Measurements from ENCODE around the gene TRPM8. TPM values are rescaled to one million over a fixed set of nuclear protein-coding genes. Genes with fewer than 3 reads are reported as not detected.

Gene TRPM8
- total RNA-seq, 1 donor from 2014 or later = 0.60 TPM

GRCh38 chr2:234020332-234020731 is 103.2 kb downstream of the TRPM8 start:
- Mint-ChIP-seq H3K9me3 (peaks cover 11% of the 10 kb centered on the region), H3K27ac (no peak overlapping the region), H3K36me3 (no peaks in the 10 kb centered on the region), H3K4me1 (ENCODE audit: unreplicated experiment) (peaks cover 10% of the 10 kb centered on the region), H3K4me3 (no peak overlapping the region), H3K27me3 (no peaks in the 10 kb centered on the region)
- no peak for TF ChIP-seq CTCF (conservative IDR thresholded peaks at IDR 0.05)
- no peak for DNase-seq (ENCODE audit: extremely low spot score, unreplicated experiment)

- Mint-ChIP-seq H3K4me3 (no peak overlapping the region), H3K27ac (no peak overlapping the region), H3K4me1 (ENCODE audit: unreplicated experiment) (peaks cover 21% of the 10 kb centered on the region), H3K9me3 (peaks cover 13% of the 10 kb centered on the region), H3K27me3 (peaks cover 3% of the 10 kb centered on the region), H3K36me3 (peaks cover 3% of the 10 kb centered on the region)
- no peak for TF ChIP-seq CTCF (conservative IDR thresholded peaks at IDR 0.05)
- no peak for DNase-seq (ENCODE audit: extremely low spot score, unreplicated experiment)
These were observed 105.3 kb downstream of the TRPM8 start for GRCh38 chr2:234022424-234022823.

DNA sequence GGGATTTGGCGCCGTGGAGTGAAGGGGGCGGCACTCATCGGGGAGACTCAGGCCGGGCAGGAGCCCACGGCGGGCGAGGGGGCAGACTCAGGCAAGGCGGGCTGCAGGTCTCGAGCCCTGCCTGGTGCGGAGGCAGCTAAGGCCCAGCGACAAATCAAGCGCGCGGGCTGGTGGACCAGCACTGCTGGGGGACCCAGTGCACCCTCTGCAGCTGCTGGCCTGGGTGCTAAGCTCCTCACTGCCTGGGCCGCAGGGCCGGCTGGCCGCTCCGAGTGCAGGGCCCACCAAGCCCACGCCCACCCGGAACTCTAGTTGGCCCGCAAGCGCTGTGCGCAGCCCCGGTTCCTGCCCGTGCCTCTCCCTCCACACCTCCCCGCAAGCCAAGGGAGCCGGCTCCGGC is 107.1 kb downstream of the TRPM8 start:
- DNase-seq (ENCODE audit: extremely low spot score, unreplicated experiment) = no peak
- Mint-ChIP-seq H3K4me3 (no peak overlapping the region), H3K27ac (no peak overlapping the region), H3K27me3 (peaks cover 7% of the 10 kb centered on the region), H3K36me3 (peaks cover 6% of the 10 kb centered on the region), H3K9me3 (peaks cover 17% of the 10 kb centered on the region), H3K4me1 (ENCODE audit: unreplicated experiment) (peaks cover 26% of the 10 kb centered on the region)
- TF ChIP-seq CTCF (conservative IDR thresholded peaks at IDR 0.05) = no peak

- Mint-ChIP-seq H3K27me3 (peaks cover 7% of the 10 kb centered on the region), H3K4me1 (ENCODE audit: unreplicated experiment) (peaks cover 26% of the 10 kb centered on the region), H3K36me3 (peaks cover 6% of the 10 kb centered on the region), H3K9me3 (peaks cover 17% of the 10 kb centered on the region), H3K4me3 (peak overlapping the region; percentile 76), H3K27ac (peak overlapping the region; percentile 60)
- TF ChIP-seq CTCF (conservative IDR thresholded peaks at IDR 0.05) = no peak
- DNase-seq (ENCODE audit: extremely low spot score, unreplicated experiment) = no peak
These were observed 108.3 kb downstream of the TRPM8 start for GRCh38 chr2:234025466-234025865.

DNA sequence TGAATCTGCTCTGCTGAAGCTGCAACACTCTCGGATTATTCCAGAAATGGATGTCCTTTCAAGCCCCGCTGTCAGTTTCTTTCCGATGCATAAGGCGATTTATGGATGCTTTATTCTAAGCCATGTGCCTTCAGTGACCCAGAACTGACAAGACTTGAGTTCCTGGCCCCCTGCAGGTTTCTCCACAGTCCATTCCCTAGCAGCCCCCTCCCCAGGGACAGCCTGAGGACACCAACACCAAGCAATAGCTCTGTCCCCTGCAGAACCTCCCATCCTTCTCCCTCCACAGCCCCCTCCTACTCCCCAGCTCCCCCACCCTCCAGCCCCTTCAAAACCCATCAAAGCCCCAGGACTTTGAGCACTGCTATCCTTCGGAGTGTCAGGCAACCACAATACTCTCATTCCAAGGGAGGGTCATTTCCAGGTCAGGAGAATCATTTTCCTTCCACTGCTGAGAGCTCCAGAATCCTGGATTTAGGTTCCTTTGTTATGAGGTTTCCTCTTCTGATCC is 108.8 kb downstream of the TRPM8 start:
- Mint-ChIP-seq H3K4me3 (peak overlapping the region; percentile 76), H3K9me3 (peaks cover 17% of the 10 kb centered on the region)
- no peak for DNase-seq (ENCODE audit: extremely low spot score, unreplicated experiment)

More for the DNA sequence above, 108.8 kb downstream of the TRPM8 start:
- peaks cover 7% of the 10 kb centered on the region for H3K27me3 Mint-ChIP-seq
- peak overlapping the region; percentile 60 for H3K27ac Mint-ChIP-seq
- TF ChIP-seq CTCF (conservative IDR thresholded peaks at IDR 0.05) = no peak
- peaks cover 6% of the 10 kb centered on the region for H3K36me3 Mint-ChIP-seq
- H3K4me1 Mint-ChIP-seq (ENCODE audit: unreplicated experiment) = peaks cover 26% of the 10 kb centered on the region

Data from type B pancreatic cell (in vitro differentiated cells).